ENCODE data around the gene KIAA0408. TPM values are rescaled to one million over a fixed set of nuclear protein-coding genes. Genes with fewer than 3 reads are reported as not detected.

KIAA0408 gene
- total RNA-seq, 2 experiments from 2014 or later = 6.0 to 6.5 TPM

GRCh38 chr6:127481628-127482027 is 22.4 kb upstream of the KIAA0408 start:
- Mint-ChIP-seq H3K9me3 (peaks cover 8% of the 10 kb centered on the region), H3K4me3 (no peak overlapping the region), H3K27ac (no peak overlapping the region), H3K27me3 (no peaks in the 10 kb centered on the region), H3K4me1 (ENCODE audit: low read depth) (peaks cover 28% of the 10 kb centered on the region), H3K36me3 (peaks cover 22% of the 10 kb centered on the region)
- intact Hi-C loops (cut with micrococcal nuclease) = loop anchor here (10.0 kb wide), 1 partner anchor 253 kb away; no protein-coding TSS in a partner anchor
- CTCF ChIA-PET = interaction anchor here (0.6 kb wide), 1 partner anchor 35 kb away, joined by 3 read pairs; no protein-coding TSS in a partner anchor
- no peak for DNase-seq
- POLR2A ChIA-PET = no interaction called here

DNA sequence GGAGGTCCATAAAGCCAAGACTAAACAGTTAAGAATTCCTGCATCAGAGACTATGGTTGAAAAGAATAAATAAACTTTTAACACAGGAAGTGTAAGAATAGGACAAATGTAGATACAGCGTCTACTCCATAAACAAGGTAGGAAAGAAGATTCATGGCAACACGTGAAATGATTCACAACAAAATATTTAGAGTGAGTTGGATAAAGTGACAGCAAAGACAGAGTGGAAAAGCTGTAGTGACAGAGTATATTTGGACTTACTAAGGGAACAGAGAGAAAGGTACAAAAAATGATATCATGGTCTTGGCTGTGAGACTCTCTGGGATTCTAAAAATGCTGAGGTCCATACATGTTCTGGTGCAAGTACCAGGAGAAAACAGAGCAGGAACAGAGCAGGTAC is 21.9 kb upstream of the KIAA0408 start:
- ChIA-PET CTCF (interaction anchor here (1.5 to 3.4 kb wide), 2 partner anchors 14 to 35 kb away, joined by 6 to 19 read pairs; no protein-coding TSS in a partner anchor), POLR2A (no interaction called here)
- peaks cover 26% of the 10 kb centered on the region for H3K36me3 Mint-ChIP-seq
- no peak overlapping the region for H3K27ac Mint-ChIP-seq
- intact Hi-C loops (cut with micrococcal nuclease) = loop anchor here (10.0 kb wide), 1 partner anchor 254 kb away; no protein-coding TSS in a partner anchor
- peaks cover 8% of the 10 kb centered on the region for H3K9me3 Mint-ChIP-seq
- H3K27me3 Mint-ChIP-seq = no peaks in the 10 kb centered on the region
- no peak overlapping the region for H3K4me3 Mint-ChIP-seq
- H3K4me1 Mint-ChIP-seq (ENCODE audit: low read depth) = peaks cover 28% of the 10 kb centered on the region
- DNase-seq = no peak

DNA sequence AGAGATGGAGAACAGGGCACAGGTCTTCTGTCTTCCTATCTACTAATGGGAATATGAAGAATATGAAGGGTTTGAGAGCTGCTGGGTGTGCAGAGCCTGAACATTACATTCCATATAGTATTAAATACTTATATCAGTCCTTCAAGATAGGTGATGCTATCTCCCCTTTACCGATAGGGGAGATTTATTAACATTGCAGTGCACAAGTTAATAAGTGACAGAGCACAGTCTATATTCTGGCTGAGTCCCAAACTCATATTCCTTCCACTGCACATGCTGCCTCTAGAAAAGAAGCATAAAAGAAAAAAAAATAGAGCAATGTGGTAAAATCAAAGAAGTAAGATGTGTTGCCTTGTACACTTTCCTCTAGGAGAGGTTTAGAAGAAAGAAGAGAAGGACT is 18.5 kb upstream of the KIAA0408 start:
- ChIA-PET POLR2A (no interaction called here), CTCF (interaction anchor here (1.0 to 1.1 kb wide), 2 partner anchors 39 to 61 kb away, joined by 3 to 4 read pairs; no protein-coding TSS in a partner anchor)
- H3K9me3 Mint-ChIP-seq = no peaks in the 10 kb centered on the region
- DNase-seq = no peak
- H3K27ac Mint-ChIP-seq = no peak overlapping the region
- intact Hi-C loops (cut with micrococcal nuclease) = no loop called here
- peaks cover 36% of the 10 kb centered on the region for H3K36me3 Mint-ChIP-seq
- H3K27me3 Mint-ChIP-seq = no peaks in the 10 kb centered on the region
- H3K4me3 Mint-ChIP-seq = no peak overlapping the region
- no peaks in the 10 kb centered on the region for H3K4me1 Mint-ChIP-seq (ENCODE audit: low read depth)

- Mint-ChIP-seq H3K27ac (no peak overlapping the region), H3K4me3 (no peak overlapping the region), H3K9me3 (no peaks in the 10 kb centered on the region), H3K4me1 (ENCODE audit: low read depth) (no peaks in the 10 kb centered on the region), H3K27me3 (no peaks in the 10 kb centered on the region), H3K36me3 (peaks cover 31% of the 10 kb centered on the region)
- CTCF ChIA-PET = interaction anchor here (0.8 to 2.9 kb wide), 2 partner anchors 41 to 63 kb away, joined by 4 to 8 read pairs; no protein-coding TSS in a partner anchor
- intact Hi-C loops (cut with micrococcal nuclease) = no loop called here
- POLR2A ChIA-PET = interaction anchor here (1.1 kb wide), 1 partner anchor 40 kb away, joined by 4 read pairs; no protein-coding TSS in a partner anchor
- DNase-seq = no peak
These were observed 16.6 kb upstream of the KIAA0408 start for GRCh38 chr6:127475823-127476176.

- Mint-ChIP-seq H3K27ac (no peak overlapping the region), H3K9me3 (no peaks in the 10 kb centered on the region), H3K27me3 (no peaks in the 10 kb centered on the region), H3K36me3 (peaks cover 31% of the 10 kb centered on the region), H3K4me3 (no peak overlapping the region), H3K4me1 (ENCODE audit: low read depth) (no peaks in the 10 kb centered on the region)
- CTCF ChIA-PET = interaction anchor here (0.8 to 2.9 kb wide), 2 partner anchors 42 to 64 kb away, joined by 4 to 8 read pairs; no protein-coding TSS in a partner anchor
- peak; percentile 19 for DNase-seq
- intact Hi-C loops (cut with micrococcal nuclease) = no loop called here
- POLR2A ChIA-PET = interaction anchor here (1.1 kb wide), 1 partner anchor 41 kb away, joined by 4 read pairs; no protein-coding TSS in a partner anchor
These were observed 16.1 kb upstream of the KIAA0408 start for GRCh38 chr6:127475135-127475822.

- Mint-ChIP-seq H3K4me1 (ENCODE audit: low read depth) (no peaks in the 10 kb centered on the region), H3K4me3 (no peak overlapping the region), H3K9me3 (no peaks in the 10 kb centered on the region), H3K27me3 (no peaks in the 10 kb centered on the region), H3K36me3 (peaks cover 25% of the 10 kb centered on the region), H3K27ac (no peak overlapping the region)
- intact Hi-C loops (cut with micrococcal nuclease) = no loop called here
- POLR2A ChIA-PET = no interaction called here
- no peak for DNase-seq
- CTCF ChIA-PET = interaction anchor here (1.3 to 3.2 kb wide), 2 partner anchors 45 to 68 kb away, joined by 7 to 12 read pairs; no protein-coding TSS in a partner anchor
These were observed 12.4 kb upstream of the KIAA0408 start for GRCh38 chr6:127471379-127472255.

DNA sequence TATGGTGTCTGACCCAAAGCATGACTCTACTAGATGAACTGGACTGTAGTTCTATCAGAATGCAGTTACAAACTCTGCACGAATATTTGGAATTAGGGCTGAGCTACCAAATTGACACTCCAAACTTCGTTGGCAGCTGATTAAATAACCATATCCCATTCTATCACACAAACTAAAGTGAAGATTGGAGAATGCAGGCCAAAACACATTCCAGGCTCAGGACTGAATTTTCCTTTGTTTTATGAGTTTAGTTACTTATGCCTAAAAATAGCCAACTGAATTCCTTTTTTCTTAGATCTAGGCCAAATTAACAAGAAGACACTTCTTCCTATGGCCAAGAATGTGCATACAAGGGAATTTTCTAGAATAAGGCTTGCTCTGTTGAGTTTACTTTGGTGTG is 9.7 kb upstream of the KIAA0408 start:
- Mint-ChIP-seq H3K27me3 (no peaks in the 10 kb centered on the region), H3K36me3 (peaks cover 9% of the 10 kb centered on the region), H3K4me3 (no peak overlapping the region), H3K27ac (no peak overlapping the region), H3K9me3 (no peaks in the 10 kb centered on the region), H3K4me1 (ENCODE audit: low read depth) (no peaks in the 10 kb centered on the region)
- ChIA-PET CTCF (interaction anchor here (1.3 to 3.2 kb wide), 3 partner anchors 47 to 74 kb away, joined by 3 to 12 read pairs (median 5); no protein-coding TSS in a partner anchor), POLR2A (interaction anchor here (0.9 kb wide), 1 partner anchor 16 kb away, joined by 4 read pairs; no protein-coding TSS in a partner anchor)
- no peak for DNase-seq
- intact Hi-C loops (cut with micrococcal nuclease) = no loop called here

GRCh38 chr6:127466416-127466815 is 7.2 kb upstream of the KIAA0408 start:
- H3K4me3 Mint-ChIP-seq = no peak overlapping the region
- H3K9me3 Mint-ChIP-seq = no peaks in the 10 kb centered on the region
- no peaks in the 10 kb centered on the region for H3K4me1 Mint-ChIP-seq (ENCODE audit: low read depth)
- no peaks in the 10 kb centered on the region for H3K27me3 Mint-ChIP-seq
- DNase-seq = no peak
- H3K36me3 Mint-ChIP-seq = peaks cover 4% of the 10 kb centered on the region
- intact Hi-C loops (cut with micrococcal nuclease) = no loop called here
- POLR2A ChIA-PET = no interaction called here
- CTCF ChIA-PET = interaction anchor here (0.7 to 5.6 kb wide), 16 partner anchors 8 to 327 kb away, joined by 3 to 113 read pairs (median 4); partner anchors contain the start of genes MTCL3 and RNF146
- no peak overlapping the region for H3K27ac Mint-ChIP-seq

GRCh38 chr6:127464881-127465459 is 5.8 kb upstream of the KIAA0408 start:
- no peaks in the 10 kb centered on the region for H3K27me3 Mint-ChIP-seq
- H3K27ac Mint-ChIP-seq = no peak overlapping the region
- ChIA-PET POLR2A (no interaction called here), CTCF (interaction anchor here (0.9 to 5.6 kb wide), 10 partner anchors 9 to 163 kb away, joined by 4 to 113 read pairs (median 4); partner anchors contain the start of gene MTCL3)
- intact Hi-C loops (cut with micrococcal nuclease) = loop anchor here (1.0 to 2.0 kb wide), 4 partner anchors 52 to 176 kb away; no protein-coding TSS in a partner anchor
- DNase-seq = peak; percentile 75
- H3K36me3 Mint-ChIP-seq = peaks cover 2% of the 10 kb centered on the region
- no peaks in the 10 kb centered on the region for H3K9me3 Mint-ChIP-seq
- peaks cover 2% of the 10 kb centered on the region for H3K4me1 Mint-ChIP-seq (ENCODE audit: low read depth)
- no peak overlapping the region for H3K4me3 Mint-ChIP-seq

- no peak overlapping the region for H3K27ac Mint-ChIP-seq
- no peaks in the 10 kb centered on the region for H3K9me3 Mint-ChIP-seq
- no peaks in the 10 kb centered on the region for H3K36me3 Mint-ChIP-seq
- POLR2A ChIA-PET = no interaction called here
- intact Hi-C loops (cut with micrococcal nuclease) = loop anchor here (2.0 kb wide), 3 partner anchors 52 to 176 kb away; no protein-coding TSS in a partner anchor
- DNase-seq = no peak
- H3K4me3 Mint-ChIP-seq = no peak overlapping the region
- CTCF ChIA-PET = interaction anchor here (0.7 to 5.6 kb wide), 12 partner anchors 8 to 161 kb away, joined by 3 to 113 read pairs (median 4); partner anchors contain the start of gene ECHDC1
- no peaks in the 10 kb centered on the region for H3K27me3 Mint-ChIP-seq
- peaks cover 2% of the 10 kb centered on the region for H3K4me1 Mint-ChIP-seq (ENCODE audit: low read depth)
These were observed 5.1 kb upstream of the KIAA0408 start for GRCh38 chr6:127464161-127464880.

DNA sequence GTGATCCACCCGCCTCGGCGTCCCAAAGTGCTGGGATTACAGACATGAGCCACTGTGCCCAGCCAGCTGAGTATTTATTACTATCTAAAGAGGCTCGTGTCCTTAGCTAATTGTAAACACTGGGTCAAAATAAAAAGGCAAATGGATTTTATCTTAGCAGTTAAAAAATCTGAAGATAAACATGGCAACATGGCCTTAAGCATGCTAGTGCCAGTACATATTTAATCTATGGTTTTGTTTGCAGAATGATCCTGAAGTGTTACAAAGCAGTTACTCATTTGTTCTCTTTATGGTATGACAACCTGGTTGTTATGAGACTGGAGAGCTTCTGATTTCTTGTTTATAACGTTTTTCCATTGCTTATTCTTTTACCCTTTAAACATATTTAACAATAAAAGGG is 3.9 kb upstream of the KIAA0408 start:
- ChIA-PET CTCF (interaction anchor here (0.6 to 5.6 kb wide), 6 partner anchors 53 to 161 kb away, joined by 3 to 113 read pairs (median 4); partner anchors contain the start of gene ECHDC1), POLR2A (no interaction called here)
- H3K27me3 Mint-ChIP-seq = no peaks in the 10 kb centered on the region
- DNase-seq = no peak
- H3K27ac Mint-ChIP-seq = no peak overlapping the region
- no peaks in the 10 kb centered on the region for H3K36me3 Mint-ChIP-seq
- no peaks in the 10 kb centered on the region for H3K9me3 Mint-ChIP-seq
- no peak overlapping the region for H3K4me3 Mint-ChIP-seq
- intact Hi-C loops (cut with micrococcal nuclease) = no loop called here
- H3K4me1 Mint-ChIP-seq (ENCODE audit: low read depth) = peaks cover 2% of the 10 kb centered on the region

All from activated CD4-positive, alpha-beta memory T cell treated with anti-CD3 and anti-CD28 coated beads for 36 hours (primary cell).